ENCODE measurements around the gene KCNQ5. TPM values are rescaled to one million over a fixed set of nuclear protein-coding genes. Genes with fewer than 3 reads are reported as not detected.

KCNQ5 gene
- total RNA-seq, 1 experiment from 2014 or later: not detected

GRCh38 chr6:72820906-72821305 is 199.0 kb downstream of the KCNQ5 start:
- H4K20me1 ChIP-seq (ENCODE audit: insufficient read depth): no peaks in the 10 kb centered on the region; the same call in 1 of the 2 replicates
- H3K79me2 ChIP-seq (ENCODE audit: insufficient read depth, low read length): no peaks in the 10 kb centered on the region
- H3K9ac ChIP-seq (ENCODE audit: low read length): no peak overlapping the region
- ATAC-seq: no peak
- H3K27ac ChIP-seq (ENCODE audit: low read depth, low read length): no peak overlapping the region
- RAD21 ChIA-PET (ENCODE audit: low non-redundant PET in 1 of 2, low total read pairs in 2 of 2, uncharacterized antibody in 2 of 2, unreplicated experiment in 2 of 2): no interaction called here
- H3K9me3 ChIP-seq (ENCODE audit: control insufficient read depth in 1 of 2, insufficient read depth in 1 of 2, low read depth in 1 of 2, low read length in 2 of 2): no peaks in the 10 kb centered on the region
- H3K36me3 ChIP-seq (ENCODE audit: control insufficient read depth in 1 of 2, insufficient read depth in 2 of 2, low read length in 2 of 2): no peaks in the 10 kb centered on the region
- POLR2A ChIA-PET: no interaction called here
- H2AFZ ChIP-seq (ENCODE audit: low read depth, low read length, poor library complexity, severe bottlenecking): no peak overlapping the region
- no peak for DNase-seq (ENCODE audit: low read depth, low spot score)
- BruUV-seq (replicated peaks): no TSS peak
- CTCF ChIA-PET: interaction anchor here (0.7 kb wide), 1 partner anchor 65 kb away, joined by 3 read pairs; no protein-coding TSS in a partner anchor
- no peaks in the 10 kb centered on the region; the same call in 1 of the 2 replicates for H3K27me3 ChIP-seq (ENCODE audit: insufficient read depth, low read length)
- intact Hi-C loops (cut with micrococcal nuclease): no loop called here
- TF ChIP-seq ZFX (IDR thresholded peaks at IDR 0.05) (no peak), EZH2 (IDR thresholded peaks at IDR 0.05) (no peak)
- H3K9me2 ChIP-seq (ENCODE audit: insufficient read depth): no peaks in the 10 kb centered on the region
- no peak overlapping the region for H3K4me2 ChIP-seq (ENCODE audit: low read length)
- H3K4me1 ChIP-seq (ENCODE audit: control insufficient read depth in 1 of 2, insufficient read depth in 2 of 2, low read length in 2 of 2): no peaks in the 10 kb centered on the region
- no peak overlapping the region for H3K4me3 ChIP-seq (replicated peaks in 1 of 2; ENCODE audit: low read depth in 1 of 2, low read length in 2 of 2)

GRCh38 chr6:72822023-72822422 is 200.2 kb downstream of the KCNQ5 start:
- no peak for TF ChIP-seq JUND (IDR thresholded peaks at IDR 0.05)
- TF ChIP-seq ATF3 (IDR thresholded peaks at IDR 0.05): no peak
- TF ChIP-seq EZH2 (IDR thresholded peaks at IDR 0.05): no peak
- no peak for TF ChIP-seq ZBTB33 (IDR thresholded peaks at IDR 0.05; ENCODE audit: extremely low read depth, insufficient replicate concordance, low read length)
- TF ChIP-seq TCF7L2 (IDR thresholded peaks at IDR 0.05; ENCODE audit: borderline replicate concordance, extremely low read depth, insufficient read depth, insufficient read length): no peak
- no TSS peak for BruUV-seq (replicated peaks)
- POLR2A ChIA-PET: no interaction called here
- Histone ChIP-seq H3K4me1 (ENCODE audit: control insufficient read depth in 1 of 2, insufficient read depth in 2 of 2, low read length in 2 of 2) (no peaks in the 10 kb centered on the region), H3K9me3 (ENCODE audit: control insufficient read depth in 1 of 2, insufficient read depth in 1 of 2, low read depth in 1 of 2, low read length in 2 of 2) (no peaks in the 10 kb centered on the region), H3K27me3 (ENCODE audit: insufficient read depth, low read length) (no peaks in the 10 kb centered on the region; the same call in 1 of the 2 replicates), H3K36me3 (ENCODE audit: control insufficient read depth in 1 of 2, insufficient read depth in 2 of 2, low read length in 2 of 2) (no peaks in the 10 kb centered on the region), H3K4me3 (replicated peaks in 1 of 2; ENCODE audit: low read depth in 1 of 2, low read length in 2 of 2) (no peak overlapping the region), H3K9ac (ENCODE audit: low read length) (no peak overlapping the region), H3K4me2 (ENCODE audit: low read length) (no peak overlapping the region), H3K27ac (ENCODE audit: low read depth, low read length) (no peak overlapping the region), H2AFZ (ENCODE audit: low read depth, low read length, poor library complexity, severe bottlenecking) (no peak overlapping the region), H4K20me1 (ENCODE audit: insufficient read depth) (no peaks in the 10 kb centered on the region; the same call in 1 of the 2 replicates), H3K9me2 (ENCODE audit: insufficient read depth) (no peaks in the 10 kb centered on the region), H3K79me2 (ENCODE audit: insufficient read depth, low read length) (no peaks in the 10 kb centered on the region)
- ATAC-seq (no peak), DNase-seq (ENCODE audit: low read depth, low spot score) (no peak)
- intact Hi-C loops (cut with micrococcal nuclease): no loop called here
- RAD21 ChIA-PET (ENCODE audit: low non-redundant PET in 1 of 2, low total read pairs in 2 of 2, uncharacterized antibody in 2 of 2, unreplicated experiment in 2 of 2): no interaction called here
- CTCF ChIA-PET: no interaction called here

Measured in HCT116 (cell line).